CD1c-positive myeloid dendritic cell (primary cell): ENCODE results near the gene IWS1.
A peak's percentile ranks its signal among the peaks of the same experiment; 100 is the strongest.
"Not testable (repeated sequence)": the region's sequence is repeated elsewhere in the genome, so short reads cannot be mapped to it uniquely, and the experiment has no call there.

Experiments used
- DNase-seq: peaks from one replicate; pipeline ENCODE4 v3.0.0-alpha.2; 2016; ENCODE audit errors: extremely low spot score

The IWS1 gene

GRCh38 chr2:127526132-127527000 lies at the start of gene IWS1:
Gene IWS1 (minus strand): TSS chr2:127526489. CDS start chr2:127526208, 281 bp downstream.
- peak; percentile 99 for DNase-seq

- DNase-seq, result no peak
Measured at GRCh38 chr2:127575941-127576432, 49.7 kb upstream of the IWS1 start.

GRCh38 chr2:127575185-127575765 lies 49.0 kb upstream of the IWS1 start:
- DNase-seq, result no peak

- no peak for DNase-seq
Measured at GRCh38 chr2:127574656-127575055, 48.4 kb upstream of the IWS1 start.

GRCh38 chr2:127573771-127574170 lies 47.5 kb upstream of the IWS1 start:
- no peak for DNase-seq

GRCh38 chr2:127573298-127573697 lies 47.0 kb upstream of the IWS1 start:
- DNase-seq, result no peak

GRCh38 chr2:127572841-127573240 lies 46.6 kb upstream of the IWS1 start:
- no peak for DNase-seq

- DNase-seq, result not testable (repeated sequence)
Measured at GRCh38 chr2:127572352-127572751, 46.1 kb upstream of the IWS1 start.

- no peak for DNase-seq
Measured at GRCh38 chr2:127570282-127571250, 44.3 kb upstream of the IWS1 start.

GRCh38 chr2:127569666-127570065 lies 43.4 kb upstream of the IWS1 start:
- no peak for DNase-seq

- DNase-seq, result no peak
Measured at GRCh38 chr2:127568128-127568527, 41.8 kb upstream of the IWS1 start.

GRCh38 chr2:127567351-127567854 lies 41.1 kb upstream of the IWS1 start:
- DNase-seq, result no peak

- no peak for DNase-seq
Measured at GRCh38 chr2:127566576-127566975, 40.3 kb upstream of the IWS1 start.

GRCh38 chr2:127566139-127566417 lies 39.8 kb upstream of the IWS1 start:
- no peak for DNase-seq

GRCh38 chr2:127565261-127566138 lies 39.2 kb upstream of the IWS1 start:
- no peak for DNase-seq

GRCh38 chr2:127564429-127565260 lies 38.4 kb upstream of the IWS1 start:
- no peak for DNase-seq

- DNase-seq, result peak; percentile 58
Measured at GRCh38 chr2:127563458-127564428, 37.5 kb upstream of the IWS1 start.

GRCh38 chr2:127562936-127563335 lies 36.6 kb upstream of the IWS1 start:
- DNase-seq, result peak; percentile 38

- no peak for DNase-seq
Measured at GRCh38 chr2:127561371-127561770, 35.1 kb upstream of the IWS1 start.
